ENCODE measurements around the gene ZBTB11. TPM values are rescaled to one million over a fixed set of nuclear protein-coding genes. Genes with fewer than 3 reads are reported as not detected.
"Not testable (repeated sequence)": the region's sequence is repeated elsewhere in the genome, so short reads cannot be mapped to it uniquely, and the experiment has no call there.

Gene ZBTB11
- total and polyA plus RNA-seq, 5 donors from 2014 or later, result 9.0 to 75.1 (median 12.2) TPM

DNA sequence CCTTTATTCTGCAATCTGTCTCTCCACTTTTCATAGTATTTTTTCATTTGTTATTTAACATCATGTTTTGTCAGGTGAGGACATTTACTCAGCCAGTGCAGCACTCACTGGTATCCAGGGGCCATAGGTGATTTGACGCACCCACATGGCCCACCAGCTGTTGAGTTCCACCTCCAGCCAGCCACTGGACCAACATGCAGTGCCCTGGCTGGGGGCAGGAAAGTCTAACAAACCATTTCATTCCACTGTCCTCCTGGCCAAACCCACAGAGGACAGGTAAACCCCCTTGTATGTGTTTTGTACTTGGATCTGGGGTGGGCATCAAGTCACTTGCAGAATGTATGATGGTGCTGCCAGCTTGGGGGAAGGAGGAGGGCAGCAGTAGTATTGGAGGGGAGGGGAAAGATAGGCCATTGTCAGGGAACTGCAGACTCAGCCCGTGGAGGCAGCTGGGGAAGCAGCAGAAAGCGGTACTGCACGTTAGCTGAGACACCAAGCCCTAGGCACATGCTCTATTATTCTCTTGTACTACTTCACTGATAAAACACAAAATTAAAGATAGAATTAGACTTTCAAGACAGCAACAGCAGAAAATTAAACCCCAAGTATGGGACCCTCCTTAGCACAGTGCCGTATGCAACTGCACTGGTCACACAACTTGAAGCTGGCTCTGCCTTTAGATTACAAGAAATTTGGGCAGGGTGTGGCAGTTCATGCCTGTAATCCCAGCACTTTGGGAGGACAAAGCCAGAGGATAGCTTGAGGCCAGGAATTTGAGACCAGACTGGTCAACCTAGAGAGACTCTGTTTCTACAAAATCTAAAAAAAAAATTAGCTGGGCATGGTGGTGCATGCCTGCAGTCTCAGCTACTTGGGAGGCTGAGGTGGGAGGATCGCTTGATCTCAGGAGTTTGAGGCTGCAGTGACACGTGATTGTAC lies 25.0 kb upstream of the ZBTB11 start:
- Mint-ChIP-seq H3K4me1 (no peaks in the 10 kb centered on the region), H3K27ac (peak overlapping the region in 2 of 3 donors; percentile 48 to 55), H3K4me3 (no peak overlapping the region), H3K27me3 (no peaks in the 10 kb centered on the region), H3K9me3 (peaks cover 0 to 1% (median 0%) of the 10 kb centered on the region in 7 donors), H3K36me3 (no peaks in the 10 kb centered on the region)
- no peaks in the 10 kb centered on the region for H3K27me3 ChIP-seq (ENCODE audit: control insufficient read depth, insufficient read depth, low read length)
- H3K4me3 ChIP-seq (ENCODE audit: low read depth, low read length), result no peak overlapping the region
- no peak overlapping the region for H3K27ac ChIP-seq (ENCODE audit: insufficient read depth, low read length, poor library complexity, severe bottlenecking)
- ATAC-seq (ENCODE audit: low read depth in 2 of 2) (no peak), DNase-seq (no peak)
- no peaks in the 10 kb centered on the region for H3K9me3 ChIP-seq (ENCODE audit: control insufficient read depth in 2 of 2, low read length in 2 of 2)
- H3K4me1 ChIP-seq (ENCODE audit: control insufficient read depth, insufficient read depth, low read length, poor library complexity, severe bottlenecking), result no peaks in the 10 kb centered on the region
- no peaks in the 10 kb centered on the region for H3K36me3 ChIP-seq (ENCODE audit: control insufficient read depth, insufficient read depth, low read length)

DNA sequence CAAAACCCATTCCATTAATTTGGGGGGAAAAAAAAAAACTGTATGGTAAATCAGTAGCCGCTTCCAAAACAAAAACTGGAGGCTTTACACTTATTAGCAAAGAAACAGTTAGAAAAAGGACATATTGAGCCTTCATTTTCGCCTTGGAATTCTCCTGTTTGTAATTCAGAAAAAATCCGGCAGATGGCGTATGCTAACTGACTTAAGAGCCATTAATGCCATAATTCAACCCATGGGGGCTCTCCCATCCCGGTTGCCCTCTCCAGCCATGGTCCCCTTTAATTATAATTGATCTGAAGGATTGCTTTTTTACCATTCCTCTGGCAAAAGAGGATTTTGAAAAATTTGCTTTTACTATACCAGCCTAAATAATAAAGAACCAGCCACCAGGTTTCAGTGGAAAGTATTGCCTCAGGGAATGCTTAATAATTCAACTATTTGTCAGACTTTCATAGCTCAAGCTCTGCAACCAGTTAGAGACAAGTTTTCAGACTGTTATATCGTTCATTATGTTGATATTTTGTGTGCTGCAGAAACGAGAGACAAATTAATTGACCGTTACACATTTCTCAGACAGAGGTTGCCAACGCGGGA lies 18.9 kb upstream of the ZBTB11 start:
- Histone ChIP-seq H3K9me3 (ENCODE audit: control insufficient read depth in 2 of 2, low read length in 2 of 2) (no peaks in the 10 kb centered on the region), H3K36me3 (ENCODE audit: control insufficient read depth, insufficient read depth, low read length) (no peaks in the 10 kb centered on the region), H3K27ac (ENCODE audit: insufficient read depth, low read length, poor library complexity, severe bottlenecking) (no peak overlapping the region), H3K4me1 (ENCODE audit: control insufficient read depth, insufficient read depth, low read length, poor library complexity, severe bottlenecking) (peaks cover 4% of the 10 kb centered on the region), H3K4me3 (ENCODE audit: low read depth, low read length) (no peak overlapping the region), H3K27me3 (ENCODE audit: control insufficient read depth, insufficient read depth, low read length) (no peaks in the 10 kb centered on the region)
- H3K27ac Mint-ChIP-seq, result no peak overlapping the region
- no peaks in the 10 kb centered on the region for H3K9me3 Mint-ChIP-seq
- no peak overlapping the region for H3K4me3 Mint-ChIP-seq
- H3K36me3 Mint-ChIP-seq, result no peaks in the 10 kb centered on the region
- H3K27me3 Mint-ChIP-seq, result no peaks in the 10 kb centered on the region
- ATAC-seq (ENCODE audit: low read depth in 2 of 2), result no peak
- H3K4me1 Mint-ChIP-seq, result peaks cover 0 to 6% (median 4%) of the 10 kb centered on the region in 4 donors
- peak in 2 of 3 donors; percentile 65 to 76 for DNase-seq

DNA sequence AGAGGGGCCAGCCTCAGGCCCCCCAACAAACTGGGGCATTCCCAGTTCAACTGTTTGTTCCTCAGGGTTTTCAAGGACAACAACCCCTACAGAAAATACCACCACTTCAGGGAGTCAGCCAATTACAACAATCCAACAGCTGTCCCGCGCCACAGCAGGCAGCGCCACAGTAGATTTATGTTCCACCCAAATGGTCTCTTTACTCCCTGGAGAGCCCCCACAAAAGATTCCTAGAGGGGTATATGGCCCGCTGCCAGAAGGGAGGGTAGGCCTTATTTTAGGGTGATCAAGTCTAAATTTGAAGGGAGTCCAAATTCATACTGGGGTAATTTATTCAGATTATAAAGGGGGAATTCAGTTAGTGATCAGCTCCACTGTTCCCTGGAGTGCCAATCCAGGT lies 17.9 kb upstream of the ZBTB11 start:
- not testable (repeated sequence) for H3K27me3 Mint-ChIP-seq; ATAC-seq (ENCODE audit: low read depth in 2 of 2); H3K36me3 Mint-ChIP-seq; H3K4me1 Mint-ChIP-seq; H3K27ac Mint-ChIP-seq; H3K27me3 ChIP-seq (ENCODE audit: control insufficient read depth, insufficient read depth, low read length); H3K9me3 ChIP-seq (ENCODE audit: control insufficient read depth in 2 of 2, low read length in 2 of 2); H3K36me3 ChIP-seq (ENCODE audit: control insufficient read depth, insufficient read depth, low read length); DNase-seq; H3K4me3 Mint-ChIP-seq; H3K4me1 ChIP-seq (ENCODE audit: control insufficient read depth, insufficient read depth, low read length, poor library complexity, severe bottlenecking); H3K4me3 ChIP-seq (ENCODE audit: low read depth, low read length); H3K9me3 Mint-ChIP-seq; H3K27ac ChIP-seq (ENCODE audit: insufficient read depth, low read length, poor library complexity, severe bottlenecking)

DNA sequence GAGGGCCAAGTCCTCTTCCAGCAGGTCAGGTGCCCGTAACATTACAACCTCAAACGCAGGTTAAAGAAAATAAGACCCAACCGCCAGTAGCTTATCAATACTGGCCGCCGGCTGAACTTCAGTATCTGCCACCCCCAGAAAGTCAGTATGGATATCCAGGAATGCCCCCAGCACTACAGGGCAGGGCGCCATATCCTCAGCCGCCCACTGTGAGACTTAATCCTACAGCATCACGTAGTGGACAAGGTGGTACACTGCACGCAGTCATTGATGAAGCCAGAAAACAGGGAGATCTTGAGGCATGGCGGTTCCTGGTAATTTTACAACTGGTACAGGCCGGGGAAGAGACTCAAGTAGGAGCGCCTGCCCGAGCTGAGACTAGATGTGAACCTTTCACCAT lies 16.6 kb upstream of the ZBTB11 start:
- H3K36me3 ChIP-seq (ENCODE audit: control insufficient read depth, insufficient read depth, low read length); H3K9me3 ChIP-seq (ENCODE audit: control insufficient read depth in 2 of 2, low read length in 2 of 2); H3K4me1 ChIP-seq (ENCODE audit: control insufficient read depth, insufficient read depth, low read length, poor library complexity, severe bottlenecking); H3K27me3 Mint-ChIP-seq; H3K4me3 ChIP-seq (ENCODE audit: low read depth, low read length); H3K27me3 ChIP-seq (ENCODE audit: control insufficient read depth, insufficient read depth, low read length); H3K27ac Mint-ChIP-seq; H3K36me3 Mint-ChIP-seq; H3K27ac ChIP-seq (ENCODE audit: insufficient read depth, low read length, poor library complexity, severe bottlenecking); H3K9me3 Mint-ChIP-seq: not testable (repeated sequence)
- DNase-seq (peak in 2 of 3 donors; percentile 30 to 45), ATAC-seq (ENCODE audit: low read depth in 2 of 2) (peak; percentile 78 to 82)
- Mint-ChIP-seq H3K4me3 (peak overlapping the region in 1 of 4 donors; percentile 19), H3K4me1 (peaks cover 0 to 16% (median 9%) of the 10 kb centered on the region in 4 donors)

DNA sequence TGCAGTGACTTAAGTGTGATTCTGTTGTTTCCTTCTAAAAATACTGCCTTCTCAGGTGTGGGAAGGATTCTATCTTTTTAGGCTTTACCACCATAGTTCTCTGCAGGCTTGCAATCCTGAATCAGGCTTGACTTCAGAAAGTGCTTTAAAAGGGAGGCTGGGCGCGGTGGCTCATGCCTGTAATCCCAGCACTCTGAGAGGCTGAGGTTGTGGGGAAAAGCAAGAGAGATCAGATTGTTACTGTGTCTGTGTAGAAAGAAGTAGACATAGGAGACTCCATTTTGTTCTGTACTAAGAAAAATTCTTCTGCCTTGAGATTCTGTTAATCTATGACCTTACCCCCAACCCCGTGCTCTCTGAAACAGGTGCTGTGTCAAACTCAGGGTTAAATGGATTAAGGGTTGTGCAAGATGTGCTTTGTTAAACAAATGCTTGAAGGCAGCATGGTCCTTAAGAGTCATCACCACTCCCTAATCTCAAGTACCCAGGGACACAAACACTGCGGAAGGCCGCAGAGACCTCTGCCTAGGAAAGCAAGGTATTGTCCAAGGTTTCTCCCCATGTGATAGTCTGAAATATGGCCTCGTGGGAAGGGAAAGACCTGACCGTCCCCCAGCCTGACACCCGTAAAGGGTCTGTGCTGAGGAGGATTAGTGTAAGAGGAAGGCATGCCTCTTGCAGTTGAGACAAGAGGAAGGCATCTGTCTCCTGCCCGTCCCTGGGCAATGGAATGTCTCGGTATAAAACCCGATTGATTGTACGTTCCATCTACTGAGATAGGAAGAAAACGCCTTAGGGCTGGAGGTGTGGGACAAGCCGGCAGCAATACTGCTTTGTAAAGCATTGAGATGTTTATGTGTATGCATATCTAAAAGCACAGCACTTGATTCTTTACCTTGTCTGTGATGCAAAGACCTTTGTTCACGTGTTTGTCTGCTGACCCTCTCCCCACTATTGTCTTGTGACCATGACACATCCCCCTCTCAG lies 15.0 kb upstream of the ZBTB11 start:
- H3K4me1 ChIP-seq (ENCODE audit: control insufficient read depth, insufficient read depth, low read length, poor library complexity, severe bottlenecking), result peaks cover 12% of the 10 kb centered on the region
- not testable (repeated sequence) for H3K27me3 ChIP-seq (ENCODE audit: control insufficient read depth, insufficient read depth, low read length); H3K4me3 ChIP-seq (ENCODE audit: low read depth, low read length); H3K9me3 Mint-ChIP-seq; ATAC-seq (ENCODE audit: low read depth in 2 of 2); H3K4me3 Mint-ChIP-seq; H3K9me3 ChIP-seq (ENCODE audit: control insufficient read depth in 2 of 2, low read length in 2 of 2); H3K27me3 Mint-ChIP-seq; H3K36me3 ChIP-seq (ENCODE audit: control insufficient read depth, insufficient read depth, low read length); H3K27ac ChIP-seq (ENCODE audit: insufficient read depth, low read length, poor library complexity, severe bottlenecking); DNase-seq; H3K36me3 Mint-ChIP-seq
- Mint-ChIP-seq H3K27ac (peak overlapping the region in 2 of 3 donors; percentile 36 to 41), H3K4me1 (peaks cover 4 to 23% (median 16%) of the 10 kb centered on the region in 4 donors)

DNA sequence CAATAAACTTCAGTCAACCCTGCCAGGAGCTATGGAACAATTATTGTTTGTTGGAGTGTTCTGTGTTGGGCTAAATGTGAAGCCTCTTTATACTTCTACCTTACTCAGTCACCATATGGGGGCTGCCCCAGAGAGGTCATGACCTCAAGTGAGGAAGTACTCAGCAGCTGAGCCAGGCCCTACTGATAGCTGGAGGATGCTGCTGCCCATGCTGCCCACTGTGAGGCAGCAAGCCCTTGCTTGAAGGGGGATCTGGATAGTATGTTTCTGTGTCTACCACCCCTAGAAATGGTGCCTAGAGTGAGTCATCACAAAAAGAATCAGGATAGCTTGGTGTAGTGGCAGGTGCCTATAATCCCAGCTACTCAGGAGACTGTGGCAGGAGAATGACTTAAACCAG lies 14.0 kb upstream of the ZBTB11 start:
- Mint-ChIP-seq H3K36me3 (peaks cover 5% of the 10 kb centered on the region), H3K4me3 (peak overlapping the region in 1 of 4 donors; percentile 21), H3K27me3 (no peaks in the 10 kb centered on the region), H3K4me1 (peaks cover 4 to 32% (median 20%) of the 10 kb centered on the region in 4 donors), H3K27ac (peak overlapping the region in 2 of 3 donors; percentile 36 to 41), H3K9me3 (no peaks in the 10 kb centered on the region)
- Histone ChIP-seq H3K4me1 (ENCODE audit: control insufficient read depth, insufficient read depth, low read length, poor library complexity, severe bottlenecking) (peaks cover 11% of the 10 kb centered on the region), H3K36me3 (ENCODE audit: control insufficient read depth, insufficient read depth, low read length) (no peaks in the 10 kb centered on the region), H3K4me3 (ENCODE audit: low read depth, low read length) (no peak overlapping the region), H3K9me3 (ENCODE audit: control insufficient read depth in 2 of 2, low read length in 2 of 2) (no peaks in the 10 kb centered on the region), H3K27me3 (ENCODE audit: control insufficient read depth, insufficient read depth, low read length) (no peaks in the 10 kb centered on the region), H3K27ac (ENCODE audit: insufficient read depth, low read length, poor library complexity, severe bottlenecking) (no peak overlapping the region)
- DNase-seq (no peak), ATAC-seq (ENCODE audit: low read depth in 2 of 2) (no peak)

DNA sequence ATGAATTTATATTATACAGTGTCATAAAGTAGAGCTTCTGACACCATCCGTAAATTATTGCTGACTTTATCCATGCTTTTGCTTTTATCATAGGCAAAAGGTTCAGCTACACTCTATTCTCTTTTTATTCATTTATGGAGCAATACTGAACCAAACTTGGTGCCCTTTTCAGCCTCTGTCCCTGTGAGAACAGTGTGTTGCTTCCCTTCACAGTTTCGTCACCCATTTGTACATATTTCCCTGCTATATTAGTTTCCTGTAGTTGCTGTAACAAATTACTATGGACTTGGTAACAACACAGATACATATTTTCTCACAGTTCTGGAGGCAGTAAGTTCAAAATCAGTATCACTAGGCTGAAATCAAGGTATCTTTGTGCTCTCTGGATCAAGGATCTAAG lies 12.4 kb upstream of the ZBTB11 start:
- H3K36me3 ChIP-seq (ENCODE audit: control insufficient read depth, insufficient read depth, low read length), result peaks cover 11% of the 10 kb centered on the region
- H3K4me3 ChIP-seq (ENCODE audit: low read depth, low read length), result no peak overlapping the region
- H3K27ac Mint-ChIP-seq, result peak overlapping the region in 2 of 3 donors; percentile 9 to 81
- peak overlapping the region in 2 of 4 donors; percentile 56 to 99 for H3K4me3 Mint-ChIP-seq
- DNase-seq (no peak), ATAC-seq (ENCODE audit: low read depth in 2 of 2) (no peak)
- peaks cover 16% of the 10 kb centered on the region for H3K36me3 Mint-ChIP-seq
- H3K4me1 Mint-ChIP-seq, result peaks cover 14 to 48% (median 32%) of the 10 kb centered on the region in 4 donors
- no peaks in the 10 kb centered on the region for H3K9me3 Mint-ChIP-seq
- H3K9me3 ChIP-seq (ENCODE audit: control insufficient read depth in 2 of 2, low read length in 2 of 2), result no peaks in the 10 kb centered on the region
- no peaks in the 10 kb centered on the region for H3K27me3 ChIP-seq (ENCODE audit: control insufficient read depth, insufficient read depth, low read length)
- peaks cover 23% of the 10 kb centered on the region for H3K4me1 ChIP-seq (ENCODE audit: control insufficient read depth, insufficient read depth, low read length, poor library complexity, severe bottlenecking)
- H3K27ac ChIP-seq (ENCODE audit: insufficient read depth, low read length, poor library complexity, severe bottlenecking), result no peak overlapping the region
- no peaks in the 10 kb centered on the region for H3K27me3 Mint-ChIP-seq
